NCI-H1436 treated with DMSO at 0.1 percent for 48 hours (cell line): ENCODE data around the gene ARHGAP6.

Experiments used
- DNase-seq: peaks from one replicate; lab custom pipeline; 2025; lab: John Stamatoyannopoulos, UW

The ARHGAP6 gene

GRCh38 chrX:11108253-11108941 is 557.3 kb downstream of the ARHGAP6 start:
- no peak for DNase-seq

- DNase-seq: no peak
Observed at GRCh38 chrX:11105080-11105479, 560.6 kb downstream of the ARHGAP6 start.

- no peak for DNase-seq
Observed at GRCh38 chrX:11103751-11104150, 562.0 kb downstream of the ARHGAP6 start.

GRCh38 chrX:11103006-11103405 is 562.7 kb downstream of the ARHGAP6 start:
- DNase-seq: no peak

GRCh38 chrX:11100281-11101035 is 565.3 kb downstream of the ARHGAP6 start:
- DNase-seq: no peak

- no peak for DNase-seq
Observed at GRCh38 chrX:11099465-11099864, 566.3 kb downstream of the ARHGAP6 start.

- no peak for DNase-seq
Observed at GRCh38 chrX:11097933-11098332, 567.8 kb downstream of the ARHGAP6 start.

- DNase-seq: no peak
Observed at GRCh38 chrX:11089802-11090201, 575.9 kb downstream of the ARHGAP6 start.
